Measurements from ENCODE around the gene CHMP3.
A peak's percentile ranks its signal among the peaks of the same experiment; 100 is the strongest.

Gene CHMP3

GRCh38 chr2:86482034-86482433 is 81.2 kb downstream of the CHMP3 start:
- no peaks in the 10 kb centered on the region for H3K9me3 Mint-ChIP-seq
- no peak for DNase-seq
- no peak overlapping the region for H3K4me3 Mint-ChIP-seq
- H3K36me3 Mint-ChIP-seq (ENCODE audit: low read depth), result peaks cover 98% of the 10 kb centered on the region
- peaks cover 64% of the 10 kb centered on the region for H3K4me1 Mint-ChIP-seq (ENCODE audit: low read depth)
- H3K27ac Mint-ChIP-seq, result peak overlapping the region; percentile 66
- no peaks in the 10 kb centered on the region for H3K27me3 Mint-ChIP-seq

GRCh38 chr2:86480105-86480504 is 83.1 kb downstream of the CHMP3 start:
- H3K4me3 Mint-ChIP-seq, result no peak overlapping the region
- peaks cover 97% of the 10 kb centered on the region for H3K36me3 Mint-ChIP-seq (ENCODE audit: low read depth)
- DNase-seq, result no peak
- H3K27ac Mint-ChIP-seq, result peak overlapping the region; percentile 16
- H3K27me3 Mint-ChIP-seq, result no peaks in the 10 kb centered on the region
- peaks cover 63% of the 10 kb centered on the region for H3K4me1 Mint-ChIP-seq (ENCODE audit: low read depth)
- H3K9me3 Mint-ChIP-seq, result no peaks in the 10 kb centered on the region

GRCh38 chr2:86477349-86477748 is 85.9 kb downstream of the CHMP3 start:
- peaks cover 97% of the 10 kb centered on the region for H3K36me3 Mint-ChIP-seq (ENCODE audit: low read depth)
- no peak for DNase-seq
- no peak overlapping the region for H3K4me3 Mint-ChIP-seq
- peaks cover 51% of the 10 kb centered on the region for H3K4me1 Mint-ChIP-seq (ENCODE audit: low read depth)
- H3K27ac Mint-ChIP-seq, result peak overlapping the region; percentile 7
- H3K9me3 Mint-ChIP-seq, result no peaks in the 10 kb centered on the region
- H3K27me3 Mint-ChIP-seq, result no peaks in the 10 kb centered on the region

GRCh38 chr2:86476918-86477317 is 86.3 kb downstream of the CHMP3 start:
- H3K4me3 Mint-ChIP-seq, result no peak overlapping the region
- H3K4me1 Mint-ChIP-seq (ENCODE audit: low read depth), result peaks cover 49% of the 10 kb centered on the region
- H3K27me3 Mint-ChIP-seq, result no peaks in the 10 kb centered on the region
- H3K9me3 Mint-ChIP-seq, result no peaks in the 10 kb centered on the region
- peak overlapping the region; percentile 13 for H3K27ac Mint-ChIP-seq
- peaks cover 95% of the 10 kb centered on the region for H3K36me3 Mint-ChIP-seq (ENCODE audit: low read depth)
- no peak for DNase-seq

- Mint-ChIP-seq H3K27ac (peak overlapping the region; percentile 13), H3K4me3 (no peak overlapping the region), H3K36me3 (ENCODE audit: low read depth) (peaks cover 94% of the 10 kb centered on the region), H3K27me3 (no peaks in the 10 kb centered on the region), H3K9me3 (no peaks in the 10 kb centered on the region), H3K4me1 (ENCODE audit: low read depth) (peaks cover 49% of the 10 kb centered on the region)
- no peak for DNase-seq
Observed at GRCh38 chr2:86476092-86476491, 87.2 kb downstream of the CHMP3 start.

- H3K27ac Mint-ChIP-seq, result peak overlapping the region; percentile 58
- peaks cover 92% of the 10 kb centered on the region for H3K36me3 Mint-ChIP-seq (ENCODE audit: low read depth)
- DNase-seq, result no peak
- H3K27me3 Mint-ChIP-seq, result no peaks in the 10 kb centered on the region
- no peaks in the 10 kb centered on the region for H3K9me3 Mint-ChIP-seq
- no peak overlapping the region for H3K4me3 Mint-ChIP-seq
- peaks cover 69% of the 10 kb centered on the region for H3K4me1 Mint-ChIP-seq (ENCODE audit: low read depth)
Observed at GRCh38 chr2:86471637-86472036, 91.6 kb downstream of the CHMP3 start.

- no peak for DNase-seq
- peaks cover 71% of the 10 kb centered on the region for H3K4me1 Mint-ChIP-seq (ENCODE audit: low read depth)
- H3K4me3 Mint-ChIP-seq, result no peak overlapping the region
- H3K9me3 Mint-ChIP-seq, result no peaks in the 10 kb centered on the region
- no peaks in the 10 kb centered on the region for H3K27me3 Mint-ChIP-seq
- peak overlapping the region; percentile 51 for H3K27ac Mint-ChIP-seq
- H3K36me3 Mint-ChIP-seq (ENCODE audit: low read depth), result peaks cover 94% of the 10 kb centered on the region
Observed at GRCh38 chr2:86470890-86471289, 92.4 kb downstream of the CHMP3 start.

GRCh38 chr2:86468162-86469033 is 94.8 kb downstream of the CHMP3 start:
- DNase-seq, result no peak
- Mint-ChIP-seq H3K4me1 (ENCODE audit: low read depth) (peaks cover 69% of the 10 kb centered on the region), H3K4me3 (peak overlapping the region; percentile 47), H3K27ac (peak overlapping the region; percentile 87), H3K36me3 (ENCODE audit: low read depth) (peaks cover 93% of the 10 kb centered on the region), H3K27me3 (no peaks in the 10 kb centered on the region), H3K9me3 (no peaks in the 10 kb centered on the region)

GRCh38 chr2:86466306-86466705 is 96.9 kb downstream of the CHMP3 start:
- no peaks in the 10 kb centered on the region for H3K9me3 Mint-ChIP-seq
- no peaks in the 10 kb centered on the region for H3K27me3 Mint-ChIP-seq
- H3K4me1 Mint-ChIP-seq (ENCODE audit: low read depth), result peaks cover 55% of the 10 kb centered on the region
- DNase-seq, result no peak
- H3K4me3 Mint-ChIP-seq, result no peak overlapping the region
- peaks cover 90% of the 10 kb centered on the region for H3K36me3 Mint-ChIP-seq (ENCODE audit: low read depth)
- H3K27ac Mint-ChIP-seq, result peak overlapping the region; percentile 56

GRCh38 chr2:86464652-86465051 is 98.6 kb downstream of the CHMP3 start:
- Mint-ChIP-seq H3K36me3 (ENCODE audit: low read depth) (peaks cover 95% of the 10 kb centered on the region), H3K4me1 (ENCODE audit: low read depth) (peaks cover 47% of the 10 kb centered on the region), H3K9me3 (no peaks in the 10 kb centered on the region), H3K27me3 (no peaks in the 10 kb centered on the region), H3K27ac (peak overlapping the region; percentile 80), H3K4me3 (no peak overlapping the region)
- no peak for DNase-seq

GRCh38 chr2:86461042-86461743 is 102.0 kb downstream of the CHMP3 start:
- no peak for DNase-seq
- no peak overlapping the region for H3K27ac Mint-ChIP-seq
- H3K4me1 Mint-ChIP-seq (ENCODE audit: low read depth), result peaks cover 24% of the 10 kb centered on the region
- H3K27me3 Mint-ChIP-seq, result no peaks in the 10 kb centered on the region
- no peak overlapping the region for H3K4me3 Mint-ChIP-seq
- H3K9me3 Mint-ChIP-seq, result no peaks in the 10 kb centered on the region
- H3K36me3 Mint-ChIP-seq (ENCODE audit: low read depth), result peaks cover 92% of the 10 kb centered on the region

GRCh38 chr2:86455181-86455580 is 108.1 kb downstream of the CHMP3 start:
- Mint-ChIP-seq H3K36me3 (ENCODE audit: low read depth) (peaks cover 95% of the 10 kb centered on the region), H3K4me1 (ENCODE audit: low read depth) (peaks cover 27% of the 10 kb centered on the region), H3K9me3 (no peaks in the 10 kb centered on the region), H3K27me3 (no peaks in the 10 kb centered on the region), H3K4me3 (no peak overlapping the region), H3K27ac (no peak overlapping the region)
- DNase-seq, result no peak

- Mint-ChIP-seq H3K4me1 (ENCODE audit: low read depth) (peaks cover 34% of the 10 kb centered on the region), H3K36me3 (ENCODE audit: low read depth) (peaks cover 95% of the 10 kb centered on the region)
Observed at GRCh38 chr2:86454238-86454637, 109.0 kb downstream of the CHMP3 start.

GRCh38 chr2:86453836-86454235 is 109.4 kb downstream of the CHMP3 start:
- peaks cover 38% of the 10 kb centered on the region for H3K4me1 Mint-ChIP-seq (ENCODE audit: low read depth)
- H3K27ac Mint-ChIP-seq, result no peak overlapping the region
- H3K36me3 Mint-ChIP-seq (ENCODE audit: low read depth), result peaks cover 95% of the 10 kb centered on the region
- DNase-seq, result no peak
- no peaks in the 10 kb centered on the region for H3K27me3 Mint-ChIP-seq
- no peak overlapping the region for H3K4me3 Mint-ChIP-seq
- H3K9me3 Mint-ChIP-seq, result no peaks in the 10 kb centered on the region

More at GRCh38 chr2:86454238-86454637, 109.0 kb downstream of the CHMP3 start:
- Mint-ChIP-seq H3K27me3 (no peaks in the 10 kb centered on the region), H3K27ac (no peak overlapping the region), H3K4me3 (no peak overlapping the region), H3K9me3 (no peaks in the 10 kb centered on the region)
- DNase-seq, result no peak

Data from activated T-cell treated with anti-CD3 and anti-CD28 coated beads, Interleukin-2, amount 50 U/mL, for 24 hours (primary cell).